Measurements from ENCODE around the gene AFAP1L2. TPM values are rescaled to one million over a fixed set of nuclear protein-coding genes. Genes with fewer than 3 reads are reported as not detected.
"Not testable (repeated sequence)": the region's sequence is repeated elsewhere in the genome, so short reads cannot be mapped to it uniquely, and the experiment has no call there.

The AFAP1L2 gene
- total RNA-seq, 2 donors from 2014 or later, result 5.8 to 6.3 TPM

DNA sequence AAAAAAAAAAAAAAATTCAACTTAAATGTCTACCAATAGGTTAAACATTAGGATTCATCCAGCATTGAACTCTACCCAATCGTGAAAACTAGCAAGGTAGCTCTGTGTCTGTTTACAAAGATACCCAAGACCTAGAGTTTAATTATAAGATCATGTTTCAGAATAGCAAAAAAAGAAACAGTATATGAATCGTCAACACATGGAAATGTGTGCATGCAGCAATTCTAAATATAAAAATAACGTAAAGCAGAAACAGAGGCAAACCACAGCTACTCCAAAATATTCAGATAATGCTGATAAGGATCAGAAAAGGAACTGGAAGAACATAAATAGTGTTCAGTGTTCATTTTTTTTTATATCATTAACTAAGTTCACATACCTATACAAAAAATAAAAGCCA, 68.7 kb downstream of the AFAP1L2 start:
- H3K27me3 ChIP-seq, result no peaks in the 10 kb centered on the region
- H3K36me3 ChIP-seq, result no peaks in the 10 kb centered on the region
- TF ChIP-seq, protein P1, sequence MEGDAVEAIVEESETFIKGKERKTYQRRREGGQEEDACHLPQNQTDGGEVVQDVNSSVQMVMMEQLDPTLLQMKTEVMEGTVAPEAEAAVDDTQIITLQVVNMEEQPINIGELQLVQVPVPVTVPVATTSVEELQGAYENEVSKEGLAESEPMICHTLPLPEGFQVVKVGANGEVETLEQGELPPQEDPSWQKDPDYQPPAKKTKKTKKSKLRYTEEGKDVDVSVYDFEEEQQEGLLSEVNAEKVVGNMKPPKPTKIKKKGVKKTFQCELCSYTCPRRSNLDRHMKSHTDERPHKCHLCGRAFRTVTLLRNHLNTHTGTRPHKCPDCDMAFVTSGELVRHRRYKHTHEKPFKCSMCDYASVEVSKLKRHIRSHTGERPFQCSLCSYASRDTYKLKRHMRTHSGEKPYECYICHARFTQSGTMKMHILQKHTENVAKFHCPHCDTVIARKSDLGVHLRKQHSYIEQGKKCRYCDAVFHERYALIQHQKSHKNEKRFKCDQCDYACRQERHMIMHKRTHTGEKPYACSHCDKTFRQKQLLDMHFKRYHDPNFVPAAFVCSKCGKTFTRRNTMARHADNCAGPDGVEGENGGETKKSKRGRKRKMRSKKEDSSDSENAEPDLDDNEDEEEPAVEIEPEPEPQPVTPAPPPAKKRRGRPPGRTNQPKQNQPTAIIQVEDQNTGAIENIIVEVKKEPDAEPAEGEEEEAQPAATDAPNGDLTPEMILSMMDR (IDR thresholded peaks at IDR 0.05), result no peak

DNA sequence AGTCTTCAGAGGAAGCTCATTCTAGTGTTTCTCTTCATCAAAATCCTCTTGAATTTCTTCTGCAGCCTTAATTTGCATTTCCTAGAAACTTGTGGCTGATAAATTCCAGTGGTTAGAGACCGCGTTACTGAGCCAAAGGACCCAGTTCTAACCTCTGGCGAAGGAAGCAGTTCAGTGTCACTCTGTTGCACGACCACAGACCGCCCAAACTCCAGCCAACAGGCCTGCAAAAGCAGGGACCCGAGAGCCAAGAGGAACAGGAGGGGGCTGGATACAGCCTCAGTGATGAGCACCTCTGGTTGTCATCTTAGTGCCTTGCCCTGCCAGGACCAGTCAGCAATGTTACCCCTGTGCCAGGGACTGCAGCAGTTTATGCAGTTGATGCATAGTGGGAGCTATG, 70.0 kb downstream of the AFAP1L2 start:
- no peak for DNase-seq (ENCODE audit: low spot score)

More for the DNA sequence above, 68.7 kb downstream of the AFAP1L2 start:
- Histone ChIP-seq H3K4me3 (no peak overlapping the region), H3K27ac (no peak overlapping the region), H3K9me3 (no peaks in the 10 kb centered on the region), H3K4me1 (peaks cover 0 to 16% of the 10 kb centered on the region in 2 donors)
- DNase-seq (ENCODE audit: low spot score), result no peak

DNA sequence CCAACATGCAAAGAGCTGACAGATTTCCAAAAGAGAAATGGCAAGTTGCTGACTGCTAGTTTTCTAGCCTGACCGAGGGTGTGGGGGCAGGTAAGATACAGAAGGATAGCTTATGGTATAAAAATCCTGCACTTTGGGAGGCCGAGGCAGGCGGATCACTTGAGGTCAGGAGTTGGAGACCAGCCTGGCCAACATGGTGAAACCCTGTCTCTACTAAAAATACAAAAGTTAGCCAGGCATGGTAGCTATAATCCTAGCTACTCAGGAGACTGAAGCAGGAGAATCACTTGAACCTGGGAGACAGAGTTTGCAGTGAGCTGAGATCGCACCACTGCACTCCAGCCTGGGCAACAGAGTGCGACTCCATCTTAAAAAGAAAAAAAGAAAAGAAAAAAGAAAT, 70.9 kb downstream of the AFAP1L2 start:
- not testable (repeated sequence) for H3K27me3 ChIP-seq; H3K36me3 ChIP-seq; H3K4me3 ChIP-seq; H3K9me3 ChIP-seq; DNase-seq (ENCODE audit: low spot score)
- H3K27ac ChIP-seq, result peak overlapping the region in 1 of 2 donors; percentile 1
- H3K4me1 ChIP-seq, result peaks cover 0 to 29% of the 10 kb centered on the region in 2 donors

More for the DNA sequence above, 70.0 kb downstream of the AFAP1L2 start:
- no peaks in the 10 kb centered on the region for H3K27me3 ChIP-seq
- TF ChIP-seq, protein P1 (IDR thresholded peaks at IDR 0.05), result no peak
- H3K27ac ChIP-seq, result no peak overlapping the region
- H3K4me3 ChIP-seq, result no peak overlapping the region
- no peaks in the 10 kb centered on the region for H3K9me3 ChIP-seq
- H3K36me3 ChIP-seq, result no peaks in the 10 kb centered on the region
- H3K4me1 ChIP-seq, result peaks cover 0 to 20% of the 10 kb centered on the region in 2 donors

DNA sequence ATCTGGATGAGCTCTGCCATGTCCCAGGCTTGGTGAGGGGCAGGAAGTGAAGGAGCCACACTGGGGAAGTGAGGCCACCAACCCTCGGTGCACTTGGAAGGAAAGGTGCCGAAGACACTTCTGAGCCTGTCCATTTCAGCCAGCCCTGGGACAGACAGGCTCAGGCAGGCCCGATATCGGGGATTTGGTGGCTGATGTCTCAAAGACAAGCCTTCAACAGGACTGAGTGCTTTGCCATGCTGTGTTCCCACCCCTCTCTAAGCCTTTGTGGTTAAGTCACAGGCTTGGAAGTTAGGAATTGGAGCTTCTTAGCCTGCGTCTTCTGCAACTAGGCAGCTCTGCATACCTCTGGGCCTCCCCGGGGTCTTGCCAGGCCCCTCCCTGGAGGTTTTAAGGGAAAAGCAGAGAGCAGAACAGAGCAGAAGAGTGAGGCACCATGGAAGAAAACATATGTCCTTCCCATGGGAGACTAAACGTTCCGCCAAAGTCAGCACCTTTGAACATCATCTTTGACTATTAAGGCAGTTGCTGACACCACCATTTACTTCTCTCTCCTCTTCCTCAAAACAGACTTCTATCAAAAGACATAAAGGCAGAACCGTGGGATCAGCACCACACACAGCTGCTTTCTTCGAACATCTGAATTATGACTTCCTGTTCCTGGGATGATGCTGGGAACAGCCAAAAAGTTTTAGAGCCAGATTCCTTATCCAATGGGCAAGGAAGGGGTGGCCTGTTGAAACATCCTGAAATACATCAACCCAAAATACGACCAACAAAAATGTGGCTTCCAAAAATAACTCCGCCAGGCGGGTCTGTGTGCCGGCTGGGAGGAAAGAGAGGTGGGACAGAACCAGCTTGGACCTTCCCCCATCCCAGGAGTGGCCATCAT, 71.8 kb downstream of the AFAP1L2 start:
- DNase-seq (ENCODE audit: low spot score), result no peak
- H3K27me3 ChIP-seq, result no peaks in the 10 kb centered on the region
- no peaks in the 10 kb centered on the region for H3K9me3 ChIP-seq
- H3K27ac ChIP-seq, result peak overlapping the region; percentile 32 to 46
- TF ChIP-seq, protein P1 (IDR thresholded peaks at IDR 0.05), result no peak
- H3K4me1 ChIP-seq, result peaks cover 0 to 38% of the 10 kb centered on the region in 2 donors
- no peaks in the 10 kb centered on the region for H3K36me3 ChIP-seq
- no peak overlapping the region for H3K4me3 ChIP-seq

DNA sequence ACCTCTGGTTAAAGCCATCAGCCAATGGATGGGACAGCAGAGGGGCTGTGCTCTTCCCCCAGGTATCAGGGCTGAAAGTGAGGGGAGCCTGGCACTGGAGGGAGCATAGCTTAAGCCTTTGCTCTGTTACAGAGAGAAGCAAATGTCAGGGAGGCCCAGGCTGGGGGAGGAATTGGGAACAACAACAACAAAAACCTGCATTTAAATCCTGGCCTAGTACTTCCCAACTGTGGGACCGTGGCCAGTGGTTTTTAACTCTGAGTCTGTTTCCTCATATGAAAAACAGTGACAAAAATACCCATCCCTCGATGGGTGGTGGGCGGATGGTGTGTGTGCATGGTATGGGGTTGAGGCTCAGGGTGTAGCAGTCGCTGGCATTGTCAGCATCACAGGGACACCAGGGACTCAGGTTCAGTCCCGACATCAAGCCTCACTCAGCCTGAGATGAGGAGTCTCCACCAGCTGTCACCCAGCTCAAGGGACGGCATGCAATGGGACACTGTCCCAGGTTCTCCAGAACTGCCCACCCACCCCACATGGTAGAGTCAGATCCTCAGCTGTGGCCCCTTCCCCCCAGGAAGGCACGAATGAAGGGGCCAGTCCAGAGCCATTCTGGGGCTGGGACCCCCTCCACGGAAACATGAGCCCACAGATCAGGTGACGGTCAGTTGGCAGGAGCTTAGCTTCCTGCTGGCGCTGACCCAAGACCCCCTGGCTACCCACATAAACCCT, 74.5 kb downstream of the AFAP1L2 start:
- H3K36me3 ChIP-seq, result no peaks in the 10 kb centered on the region
- H3K27me3 ChIP-seq, result no peaks in the 10 kb centered on the region
- H3K4me3 ChIP-seq, result no peak overlapping the region
- TF ChIP-seq, protein P1 (IDR thresholded peaks at IDR 0.05), result no peak
- peaks cover 0 to 40% of the 10 kb centered on the region in 2 donors for H3K4me1 ChIP-seq
- peak overlapping the region in 1 of 2 donors; percentile 13 for H3K27ac ChIP-seq
- no peak for DNase-seq (ENCODE audit: low spot score)
- H3K9me3 ChIP-seq, result no peaks in the 10 kb centered on the region

DNA sequence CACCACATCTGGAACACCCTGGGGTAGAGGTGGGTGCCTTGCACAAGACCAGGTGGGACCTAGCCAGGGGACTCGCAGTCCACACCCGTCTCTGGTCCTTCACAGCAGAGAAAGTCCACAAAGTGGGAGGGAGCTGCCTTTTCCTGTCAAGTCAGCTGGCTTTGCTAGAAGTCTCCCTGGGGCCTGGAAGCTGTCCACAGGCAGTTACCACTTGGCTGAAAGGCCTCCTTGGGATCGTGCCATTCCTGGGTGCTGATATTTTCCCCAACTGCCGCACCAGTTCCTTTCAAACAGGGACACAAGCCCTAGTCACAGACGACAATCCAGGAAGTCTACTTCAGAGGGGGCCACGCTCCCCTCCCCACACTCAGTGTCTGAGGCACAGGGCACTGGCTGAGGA, 75.4 kb downstream of the AFAP1L2 start:
- TF ChIP-seq, protein P1 (IDR thresholded peaks at IDR 0.05), result no peak

More for the DNA sequence above, 75.4 kb downstream of the AFAP1L2 start:
- Histone ChIP-seq H3K27ac (peak overlapping the region in 1 of 2 donors; percentile 13), H3K27me3 (no peaks in the 10 kb centered on the region), H3K4me1 (peaks cover 0 to 40% of the 10 kb centered on the region in 2 donors), H3K9me3 (no peaks in the 10 kb centered on the region), H3K36me3 (no peaks in the 10 kb centered on the region), H3K4me3 (no peak overlapping the region)
- DNase-seq (ENCODE audit: low spot score), result no peak

Data from right atrium auricular region (tissue), 2 donors.